HG03175 (cell line): ENCODE measurements around the gene SKA3.

ENCODE experiments used
- ATAC-seq: cut with Tn5 transposase; IDR thresholded peaks from one replicate; pipeline ENCODE4 v1.9.1; 2021; ENCODE audit warnings: mild to moderate bottlenecking, moderate library complexity; ENCODE audit not compliant: unreplicated experiment

SKA3 gene

GRCh38 chr13:21117104-21117809, 59.1 kb downstream of the SKA3 start:
- ATAC-seq = no peak

- ATAC-seq = no peak
These were observed 60.2 kb downstream of the SKA3 start for GRCh38 chr13:21116141-21116540.

- no peak for ATAC-seq
These were observed 61.1 kb downstream of the SKA3 start for GRCh38 chr13:21115231-21115630.

GRCh38 chr13:21111546-21111945, 64.8 kb downstream of the SKA3 start:
- no peak for ATAC-seq

- ATAC-seq = no peak
These were observed 67.2 kb downstream of the SKA3 start for GRCh38 chr13:21109168-21109567.

- no peak for ATAC-seq
These were observed 70.3 kb downstream of the SKA3 start for GRCh38 chr13:21106089-21106488.

GRCh38 chr13:21104199-21105019, 71.9 kb downstream of the SKA3 start:
- no peak for ATAC-seq
